H1 (cell line): Measurements from ENCODE around the gene INPP5F. TPM values are rescaled to one million over a fixed set of nuclear protein-coding genes. Genes with fewer than 3 reads are reported as not detected.

Source experiments
- CTCF ChIA-PET: fragments of 300-600 bp; sonication (Branson Sonifier 250); formaldehyde crosslinking; loops from one replicate; lab custom pipeline; 2021; ENCODE audit not compliant: partially characterized antibody; lab: Charles Lee
- POLR2A ChIA-PET: fragments of 300-600 bp; sonication (Branson Sonifier 250); formaldehyde crosslinking; loops from one replicate; lab custom pipeline; 2021; ENCODE audit warnings: inconsistent platforms; ENCODE audit not compliant: partially characterized antibody; lab: Charles Lee
- DNase-seq, 2 experiments: peaks; one replicate each; pipeline versions ENCODE4 v3.0.0 to v3.0.0-alpha.2; 2010 to 2022; ENCODE audit warnings: low spot score in 2 of 2, low read depth in 1 of 2, mixed read lengths in 1 of 2
- FAIRE-seq: peaks from 2 replicates; lab custom pipeline; 2011; peaks lifted over from hg19 to GRCh38; lab: Jason Lieb, UNC
- H2AFZ ChIP-seq: 2 replicates; pipeline ENCODE4 v1.8.1; 2012; ENCODE audit warnings: low read length, inconsistent platforms
- H2AK5ac ChIP-seq: 2 replicates; pipeline ENCODE4 v1.6.1; 2013; ENCODE audit warnings: low read depth, low read length
- H2BK120ac ChIP-seq: replicated peaks from 2 replicates; pipeline ENCODE3; 2013; ENCODE audit warnings: low read depth, low read length, inconsistent platforms
- H2BK12ac ChIP-seq: 2 replicates; pipeline ENCODE4 v1.6.1; 2013; ENCODE audit warnings: low read depth, low read length
- H2BK15ac ChIP-seq: 2 replicates; pipeline ENCODE4 v1.6.1; 2013; ENCODE audit warnings: low read length
- H2BK20ac ChIP-seq: 2 replicates; pipeline ENCODE4 v1.6.1; 2013; ENCODE audit warnings: low read length
- H2BK5ac ChIP-seq: 2 replicates; pipeline ENCODE4 v1.6.1; 2013; ENCODE audit warnings: low read depth, low read length
- H3K14ac ChIP-seq: 2 replicates; pipeline ENCODE4 v1.6.1; 2013; ENCODE audit warnings: inconsistent platforms; ENCODE audit not compliant: insufficient read length
- H3K18ac ChIP-seq: 2 replicates; pipeline ENCODE4 v1.6.1; 2013; ENCODE audit warnings: low read length; ENCODE audit errors: extremely low read depth
- H3K23ac ChIP-seq: 2 replicates; pipeline ENCODE4 v1.6.1; 2013; ENCODE audit warnings: inconsistent platforms; ENCODE audit not compliant: insufficient read length
- H3K23me2 ChIP-seq: 2 replicates; pipeline ENCODE4 v1.6.1; 2013; ENCODE audit warnings: low read depth, low read length
- H3K27ac ChIP-seq: 2 replicates; pipeline ENCODE4 v1.6.1; 2011; ENCODE audit warnings: low read depth, low read length, inconsistent platforms
- H3K27me3 ChIP-seq, 4 experiments: replicated peaks in 1 of 4; 1 replicate in 1 of 4; 2 replicates in 3 of 4; pipeline versions ENCODE4 v1.6.1 to v1.8.1; 2011 to 2013; ENCODE audit warnings: low read length in 3 of 4, mild to moderate bottlenecking in 3 of 4, inconsistent platforms in 2 of 4, mixed read lengths in 2 of 4, moderate library complexity in 1 of 4; ENCODE audit not compliant: control insufficient read depth in 3 of 4, insufficient read depth in 3 of 4; ENCODE audit errors: extremely low read depth in 1 of 4
- H3K36me3 ChIP-seq, 4 experiments: 2 replicates each; pipeline versions ENCODE4 v1.6.1 to v1.8.1; 2011 to 2013; ENCODE audit warnings: mild to moderate bottlenecking in 4 of 4, low read length in 3 of 4, moderate library complexity in 2 of 4, control low read depth in 1 of 4, inconsistent platforms in 1 of 4; ENCODE audit not compliant: insufficient read depth in 4 of 4, control insufficient read depth in 2 of 4
- H3K4ac ChIP-seq: replicated peaks from 2 replicates; pipeline ENCODE3; 2013; ENCODE audit warnings: low read length, low read depth, mixed read lengths, inconsistent platforms; ENCODE audit not compliant: insufficient read length
- H3K4me1 ChIP-seq, 4 experiments: replicated peaks in 1 of 4; 1 replicate in 1 of 4; 2 replicates in 3 of 4; pipeline versions ENCODE4 v1.6.1 to v1.8.1; 2011 to 2013; ENCODE audit warnings: low read length in 3 of 4, inconsistent platforms in 2 of 4, mixed read lengths in 1 of 4; ENCODE audit not compliant: insufficient read depth in 4 of 4, control insufficient read depth in 3 of 4
- H3K4me2 ChIP-seq, 2 experiments: 2 replicates each; pipeline versions ENCODE4 v1.6.1 to v1.8.1; 2011 to 2013; ENCODE audit warnings: low read depth in 2 of 2, low read length in 2 of 2, control low read depth in 1 of 2, inconsistent platforms in 1 of 2, mild to moderate bottlenecking in 1 of 2; ENCODE audit not compliant: insufficient read depth in 1 of 2
- H3K4me3 ChIP-seq, 4 experiments: fragments of 200-600, 300-600 bp in 1 of 4; sonication (generic), shearing (Covaris generic), sonication (Bioruptor Twin) in 1 of 4; 2 replicates each; pipeline versions ENCODE4 v1.5.1 to v1.8.1; 2011 to 2016; ENCODE audit warnings: low read length in 4 of 4, low read depth in 3 of 4, control low read depth in 2 of 4, inconsistent platforms in 2 of 4, mild to moderate bottlenecking in 2 of 4, mixed read lengths in 1 of 4, moderate library complexity in 1 of 4; ENCODE audit not compliant: insufficient read depth in 2 of 4; ENCODE audit errors: extremely low read depth in 1 of 4
- H3K56ac ChIP-seq: replicated peaks from 2 replicates; pipeline ENCODE3; 2013; ENCODE audit warnings: low read depth, mild to moderate bottlenecking, mixed read lengths, low read length, inconsistent platforms; ENCODE audit not compliant: insufficient read length
- H3K79me1 ChIP-seq: 2 replicates; pipeline ENCODE4 v1.6.1; 2013; ENCODE audit warnings: low read depth, low read length, control low read depth
- H3K79me2 ChIP-seq, 2 experiments: 2 replicates each; pipeline versions ENCODE4 v1.6.1 to v1.8.1; 2012 to 2013; ENCODE audit warnings: low read length in 2 of 2, mild to moderate bottlenecking in 2 of 2, inconsistent platforms in 1 of 2; ENCODE audit not compliant: insufficient read depth in 2 of 2, control insufficient read depth in 1 of 2
- H3K9ac ChIP-seq, 4 experiments: replicated peaks in 1 of 4; 1 replicate in 1 of 4; 2 replicates in 3 of 4; pipeline versions ENCODE4 v1.6.1 to v1.8.1; 2011 to 2013; ENCODE audit warnings: low read depth in 3 of 4, low read length in 3 of 4, control low read depth in 2 of 4, mild to moderate bottlenecking in 2 of 4, moderate library complexity in 2 of 4, inconsistent platforms in 1 of 4; ENCODE audit errors: extremely low read depth in 1 of 4
- H3K9me3 ChIP-seq, 2 experiments: 2 replicates each; pipeline versions ENCODE4 v1.6.1 to v1.8.1; 2012 to 2013; ENCODE audit warnings: mild to moderate bottlenecking in 2 of 2, moderate library complexity in 2 of 2, control low read depth in 1 of 2, inconsistent platforms in 1 of 2, low read depth in 1 of 2, low read length in 1 of 2, mixed read lengths in 1 of 2; ENCODE audit not compliant: insufficient read depth in 2 of 2
- H4K20me1 ChIP-seq, 2 experiments: replicated peaks in 1 of 2; 2 replicates each; pipeline versions ENCODE3 to v1.8.1; 2011 to 2013; ENCODE audit warnings: inconsistent platforms in 2 of 2, low read length in 2 of 2, mild to moderate bottlenecking in 1 of 2; ENCODE audit not compliant: insufficient read depth in 2 of 2, control insufficient read depth in 1 of 2
- H4K5ac ChIP-seq: 2 replicates; pipeline ENCODE4 v1.6.1; 2013; ENCODE audit warnings: low read length, low read depth, mixed read lengths, inconsistent platforms; ENCODE audit not compliant: insufficient read length
- H4K8ac ChIP-seq: 2 replicates; pipeline ENCODE4 v1.8.0; 2013; ENCODE audit warnings: mild to moderate bottlenecking, moderate library complexity, low read length, inconsistent platforms; ENCODE audit not compliant: insufficient read depth; ENCODE audit errors: extremely low read depth
- H4K91ac ChIP-seq: replicated peaks from 2 replicates; pipeline ENCODE3; 2013; ENCODE audit warnings: low read length, mixed read lengths, inconsistent platforms; ENCODE audit not compliant: insufficient read length
- BACH1 ChIP-seq: IDR thresholded peaks from 2 replicates; pipeline ENCODE4 v1.6.1; 2012; ENCODE audit warnings: low read length, improper control_type of control experiment
- GABPA ChIP-seq: IDR thresholded peaks from 2 replicates; pipeline ENCODE4 v1.6.1; 2011; ENCODE audit warnings: mild to moderate bottlenecking, low read length, moderate library complexity, borderline replicate concordance; ENCODE audit not compliant: insufficient read depth
- RNF2 ChIP-seq: fragments of 200-900, 300-1000 bp; sonication (generic); IDR thresholded peaks from 2 replicates; pipeline ENCODE4 v1.7.1; 2016; ENCODE audit warnings: borderline replicate concordance, low read depth, mild to moderate bottlenecking, antibody characterized with exemption, low read length; ENCODE audit not compliant: poor library complexity, severe bottlenecking; ENCODE audit errors: missing control alignments
- SIN3A ChIP-seq, 2 experiments: IDR thresholded peaks in 1 of 2; conservative IDR thresholded peaks in 1 of 2; 2 replicates each; pipeline ENCODE4 v1.6.1; 2011 to 2012; ENCODE audit warnings: low read length in 2 of 2, improper control_type of control experiment in 1 of 2, low read depth in 1 of 2, mild to moderate bottlenecking in 1 of 2
- WGBS, 2 experiments: shearing (Covaris generic) in 1 of 2; methylation state at CpG; one replicate each; pipeline versions ENCODE4 v1.1.6 to v1.1.7; 2013 to 2015; ENCODE audit warnings: low lambda C conversion rate in 2 of 2, mixed read lengths in 2 of 2, inconsistent platforms in 1 of 2, low coverage in 1 of 2, missing lambda C conversion rate in 1 of 2; ENCODE audit not compliant: insufficient replicate concordance in 2 of 2, insufficient coverage in 1 of 2, insufficient read length in 1 of 2; ENCODE audit errors: extremely low coverage in 1 of 2, missing lambda C conversion rate in 1 of 2; 5-methylcytosine and 5-hydroxymethylcytosine counted together
- polyA plus RNA-seq, 7 experiments: library from polyadenylated mRNA; depleted of rRNA in 3 of 7; stranded (reverse) in 5 of 7; unstranded in 2 of 7; fragments of >200 nt in 5 of 7; fragments of 200-250 nt in 2 of 7; gene quantifications; 1 replicate in 5 of 7; 2 replicates in 1 of 7; 4 replicates in 1 of 7; pipeline versions ENCODE4 v1.2.1 to v1.2.3, GENCODE V29; 2011 to 2013; ENCODE audit warnings: missing spikeins in 2 of 7, mixed read lengths in 2 of 7
- total RNA-seq: library from RNA; stranded (reverse); fragmentation: NEBNext Ultra II Directional; extraction: Animal tissue kit (Norgen Biotek cat#: 25700); gene quantifications from 2 replicates; pipeline ENCODE4 v1.2.1, GENCODE V29; 2021

Gene INPP5F
- total and polyA plus RNA-seq, 2 of the 8 experiments (the other 6 are each of a cell fraction or from before 2014, with no cell fraction given): 50.1 to 101 TPM

DNA sequence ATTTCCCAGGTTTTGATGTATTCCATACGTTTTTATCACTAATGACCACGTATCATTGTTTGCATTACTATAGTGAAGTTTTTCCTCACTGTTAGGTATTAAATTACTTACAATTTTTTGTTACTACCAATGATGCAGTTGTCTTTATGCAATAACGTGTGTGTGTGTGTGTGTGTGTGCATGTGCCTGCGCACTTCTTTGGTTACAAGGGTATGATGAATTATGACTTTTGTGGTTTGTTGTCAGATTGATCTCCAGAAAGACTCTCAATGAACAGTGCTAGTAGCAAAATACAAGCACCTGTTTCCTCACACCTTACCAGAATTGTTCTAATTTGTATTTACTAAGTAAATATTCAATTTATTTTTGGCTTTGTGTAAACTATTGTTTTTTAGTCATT, 95.3 kb downstream of the INPP5F start:
- H3K56ac ChIP-seq: no peak overlapping the region
- peak overlapping the region; percentile 56 to 60 for H3K4me2 ChIP-seq
- H4K8ac ChIP-seq: no peak overlapping the region
- H3K36me3 ChIP-seq: peaks cover 2 to 42% (median 22%) of the 10 kb centered on the region in 4 experiments
- peak overlapping the region; percentile 8 to 90 (median 74); a peak in 4 of 8 replicates for H3K4me3 ChIP-seq
- H3K9me3 ChIP-seq: no peaks in the 10 kb centered on the region
- no peak overlapping the region for H3K23ac ChIP-seq
- no peak overlapping the region for H2BK120ac ChIP-seq
- no peak overlapping the region for H4K5ac ChIP-seq
- no peak overlapping the region for H2AK5ac ChIP-seq
- H3K4me1 ChIP-seq: peaks cover 0 to 11% (median 4%) of the 10 kb centered on the region in 4 experiments; a peak in 5 of 7 replicates
- ChIA-PET CTCF (interaction anchor here (1.4 to 10.2 kb wide), 2 partner anchors 10 to 69 kb away, joined by 4 to 61 read pairs; no protein-coding TSS in a partner anchor), POLR2A (interaction anchor here (0.6 to 1.3 kb wide), 2 partner anchors 50 to 70 kb away, joined by 3 to 5 read pairs; no protein-coding TSS in a partner anchor)
- FAIRE-seq (no peak), DNase-seq (no peak)
- H3K27ac ChIP-seq: no peak overlapping the region
- no peaks in the 10 kb centered on the region; the same call in 1 of the 2 replicates for H3K79me1 ChIP-seq
- H2BK5ac ChIP-seq: no peak overlapping the region
- WGBS, 2 experiments: 61% methylated on average over 4 of the region's 4 CpGs; no CpG with 5 or more reads in 1 of the 2 experiments
- H2BK12ac ChIP-seq: no peak overlapping the region
- H3K23me2 ChIP-seq: peaks cover 5% of the 10 kb centered on the region
- H3K4ac ChIP-seq: no peak overlapping the region
- no peak overlapping the region for H3K18ac ChIP-seq
- no peak overlapping the region for H2AFZ ChIP-seq
- peaks cover 0 to 2% of the 10 kb centered on the region in 2 experiments for H4K20me1 ChIP-seq
- no peak overlapping the region for H2BK20ac ChIP-seq
- no peak overlapping the region for H4K91ac ChIP-seq
- no peak overlapping the region for H2BK15ac ChIP-seq
- no peak for TF ChIP-seq BACH1
- TF ChIP-seq GABPA: no peak
- no peak for TF ChIP-seq RNF2
- no peak for TF ChIP-seq SIN3A (conservative IDR thresholded peaks at IDR 0.05 in 1 of 2, IDR thresholded peaks at IDR 0.05 in 1 of 2; ENCODE audit: low read depth in 1 of 2, low read length in 2 of 2)
- H3K79me2 ChIP-seq: peaks cover 0 to 24% of the 10 kb centered on the region in 2 experiments; a peak in 3 of 4 replicates
- H3K14ac ChIP-seq: no peak overlapping the region
- no peak overlapping the region for H3K9ac ChIP-seq
- no peaks in the 10 kb centered on the region for H3K27me3 ChIP-seq
